Measurements from ENCODE around the gene GALK1. TPM values are rescaled to one million over a fixed set of nuclear protein-coding genes. Genes with fewer than 3 reads are reported as not detected.

The GALK1 gene
- total RNA-seq, 1 experiment from 2014 or later = 75.0 TPM

- no peaks in the 10 kb centered on the region; the same call in 1 of the 2 replicates for H3K36me3 ChIP-seq (ENCODE audit: low read depth, low read length)
- intact Hi-C loops (cut with micrococcal nuclease) = loop anchor here (2.0 kb wide), 1 partner anchor 27 kb away; no protein-coding TSS in a partner anchor
- no peaks in the 10 kb centered on the region for H3K79me2 ChIP-seq (ENCODE audit: low read length)
- BruUV-seq (replicated peaks) = no TSS peak
- no peak overlapping the region for H3K4me3 ChIP-seq (ENCODE audit: low read length)
- no peak overlapping the region for H3K4me2 ChIP-seq (ENCODE audit: low read length)
- no peak overlapping the region for H3K27ac ChIP-seq (ENCODE audit: low read length)
- H4K20me1 ChIP-seq (ENCODE audit: low read length) = no peaks in the 10 kb centered on the region
- H3K4me1 ChIP-seq (ENCODE audit: insufficient read depth, low read length) = peaks cover 12% of the 10 kb centered on the region
- no peaks in the 10 kb centered on the region for H3K9me3 ChIP-seq (ENCODE audit: low read length)
- H3K9ac ChIP-seq (ENCODE audit: low read length) = no peak overlapping the region
- no peak overlapping the region for H2AFZ ChIP-seq (ENCODE audit: low read length)
- ATAC-seq (no peak), DNase-seq (no peak)
- no peaks in the 10 kb centered on the region for H3K9me2 ChIP-seq (replicated peaks; ENCODE audit: low read length)
- H3K27me3 ChIP-seq (ENCODE audit: low read length) = no peaks in the 10 kb centered on the region
- ChIA-PET CTCF (interaction anchor here (0.6 kb wide), 1 partner anchor 27 kb away, joined by 3 read pairs; no protein-coding TSS in a partner anchor), POLR2A (ENCODE audit: unreplicated experiment) (interaction anchor here (0.6 kb wide), 1 partner anchor 167 kb away, joined by 4 read pairs; a partner anchor contains a TSS)
- no peaks in the 10 kb centered on the region for H3F3A ChIP-seq (ENCODE audit: low read length, unreplicated experiment)
- no peak for TF ChIP-seq EZH2 (IDR thresholded peaks at IDR 0.05; ENCODE audit: low read length, unreplicated experiment)
- TF ChIP-seq EZH2phosphoT487 (IDR thresholded peaks at IDR 0.05; ENCODE audit: borderline replicate concordance, low read length) = no peak
- TF ChIP-seq CTCF (conservative IDR thresholded peaks at IDR 0.05; ENCODE audit: low read depth, low read length) = no peak
Observed at GRCh38 chr17:75813081-75814020, 48.4 kb upstream of the GALK1 start.

- Histone ChIP-seq H3K9ac (ENCODE audit: low read length) (no peak overlapping the region), H3K4me2 (ENCODE audit: low read length) (no peak overlapping the region), H3F3A (ENCODE audit: low read length, unreplicated experiment) (no peaks in the 10 kb centered on the region), H3K36me3 (ENCODE audit: low read depth, low read length) (no peaks in the 10 kb centered on the region; the same call in 1 of the 2 replicates), H3K79me2 (ENCODE audit: low read length) (no peaks in the 10 kb centered on the region), H2AFZ (ENCODE audit: low read length) (no peak overlapping the region), H3K9me3 (ENCODE audit: low read length) (no peaks in the 10 kb centered on the region), H3K9me2 (replicated peaks; ENCODE audit: low read length) (no peaks in the 10 kb centered on the region), H3K27ac (ENCODE audit: low read length) (no peak overlapping the region), H3K4me1 (ENCODE audit: insufficient read depth, low read length) (peaks cover 12% of the 10 kb centered on the region), H3K27me3 (ENCODE audit: low read length) (no peaks in the 10 kb centered on the region), H4K20me1 (ENCODE audit: low read length) (no peaks in the 10 kb centered on the region), H3K4me3 (ENCODE audit: low read length) (no peak overlapping the region)
- ChIA-PET CTCF (interaction anchor here (0.6 kb wide), 1 partner anchor 26 kb away, joined by 3 read pairs; no protein-coding TSS in a partner anchor), POLR2A (ENCODE audit: unreplicated experiment) (interaction anchor here (0.6 kb wide), 1 partner anchor 166 kb away, joined by 4 read pairs; a partner anchor contains a TSS)
- intact Hi-C loops (cut with micrococcal nuclease) = no loop called here
- no peak for DNase-seq
- no peak for TF ChIP-seq EZH2 (IDR thresholded peaks at IDR 0.05; ENCODE audit: low read length, unreplicated experiment)
- TF ChIP-seq CTCF (conservative IDR thresholded peaks at IDR 0.05; ENCODE audit: low read depth, low read length) = no peak
- TF ChIP-seq EZH2phosphoT487 (IDR thresholded peaks at IDR 0.05; ENCODE audit: borderline replicate concordance, low read length) = no peak
- ATAC-seq = no peak
- no TSS peak for BruUV-seq (replicated peaks)
Observed at GRCh38 chr17:75812096-75813013, 47.4 kb upstream of the GALK1 start.

Measured in PC-3 (cell line).